GM21526 (cell line): ENCODE data around the gene C1orf21.

Source experiments
- ATAC-seq: cut with Tn5 transposase; IDR thresholded peaks from one replicate; pipeline ENCODE4 v1.9.1; 2021; ENCODE audit warnings: moderate library complexity; ENCODE audit not compliant: unreplicated experiment, low FRiP score

The C1orf21 gene

GRCh38 chr1:184617433-184618029, 230.7 kb downstream of the C1orf21 start:
- ATAC-seq: no peak

- ATAC-seq: no peak
These were observed 232.0 kb downstream of the C1orf21 start for GRCh38 chr1:184618851-184619250.

DNA sequence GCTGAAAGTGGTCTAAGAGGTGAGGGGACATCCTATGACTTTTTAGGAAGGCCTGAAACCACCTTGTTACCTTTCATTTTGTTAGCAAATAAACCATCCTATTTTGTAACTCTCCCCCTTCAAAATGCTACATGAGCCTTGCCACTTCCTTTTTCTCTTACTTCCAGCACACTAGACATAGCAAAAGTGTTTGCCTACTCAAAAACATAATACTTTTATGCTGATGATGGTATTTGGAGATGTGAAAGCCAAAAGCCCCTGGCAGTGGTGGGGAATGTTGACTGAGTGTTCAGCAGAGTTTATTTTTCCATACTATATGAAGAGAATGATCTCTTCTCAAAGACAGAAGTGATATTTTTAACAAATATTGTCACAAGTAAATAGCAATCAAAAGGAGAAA, 233.6 kb downstream of the C1orf21 start:
- no peak for ATAC-seq

- no peak for ATAC-seq
These were observed 234.4 kb downstream of the C1orf21 start for GRCh38 chr1:184621260-184621659.

DNA sequence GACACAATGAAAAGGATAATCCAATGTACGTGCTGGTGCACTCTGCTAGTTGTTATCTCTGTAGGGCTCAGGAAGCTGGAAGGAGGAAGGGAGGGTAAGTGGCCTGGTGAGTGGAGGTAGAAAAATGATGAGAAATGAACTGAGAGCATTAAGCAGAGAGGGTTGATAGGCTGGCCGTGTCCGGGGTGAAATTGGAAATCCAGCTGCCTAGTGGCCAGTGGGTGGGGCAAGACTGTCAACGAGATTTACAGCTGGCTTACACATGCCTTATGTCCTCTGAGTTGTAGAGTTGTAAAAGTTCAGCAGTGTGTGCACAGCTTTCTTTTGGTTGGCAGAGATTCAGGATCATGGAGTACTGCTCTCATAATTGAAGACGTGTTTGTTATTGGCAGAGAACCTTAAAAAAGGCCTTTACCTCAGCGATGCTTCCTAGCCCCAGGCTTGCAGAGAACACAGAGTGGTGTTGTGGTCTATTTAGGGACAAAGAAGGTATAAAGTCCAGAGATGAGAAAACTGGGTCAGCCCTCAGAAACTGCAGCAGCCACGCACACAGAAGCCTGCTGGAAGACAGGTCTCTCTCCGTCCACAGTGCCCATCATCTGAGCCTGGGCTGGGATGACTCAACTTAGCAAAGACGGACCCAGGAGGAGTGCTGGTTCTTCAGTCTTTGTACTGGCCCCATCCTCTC, 235.5 kb downstream of the C1orf21 start:
- ATAC-seq: no peak

- no peak for ATAC-seq
These were observed 236.6 kb downstream of the C1orf21 start for GRCh38 chr1:184623404-184623803.

DNA sequence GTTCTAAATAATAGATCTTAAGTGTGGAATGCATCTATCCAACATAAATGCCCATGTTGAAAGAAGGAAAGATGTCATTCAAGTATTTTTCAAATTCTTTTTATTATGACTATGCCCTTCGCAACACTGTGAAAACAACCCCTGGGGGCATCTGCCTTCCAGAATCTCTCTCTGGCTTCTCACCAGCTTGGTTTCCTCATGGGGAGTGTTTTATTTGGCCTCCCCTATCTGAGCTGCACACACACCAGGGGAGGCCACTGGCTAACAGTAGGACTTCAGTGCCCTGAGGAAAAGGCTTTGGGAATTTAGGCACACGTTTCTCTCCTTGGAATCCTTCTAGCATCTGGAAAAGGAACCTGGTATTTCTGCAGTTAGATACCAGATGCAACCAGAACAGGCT, 237.2 kb downstream of the C1orf21 start:
- no peak for ATAC-seq

- no peak for ATAC-seq
These were observed 237.8 kb downstream of the C1orf21 start for GRCh38 chr1:184624626-184625025.

DNA sequence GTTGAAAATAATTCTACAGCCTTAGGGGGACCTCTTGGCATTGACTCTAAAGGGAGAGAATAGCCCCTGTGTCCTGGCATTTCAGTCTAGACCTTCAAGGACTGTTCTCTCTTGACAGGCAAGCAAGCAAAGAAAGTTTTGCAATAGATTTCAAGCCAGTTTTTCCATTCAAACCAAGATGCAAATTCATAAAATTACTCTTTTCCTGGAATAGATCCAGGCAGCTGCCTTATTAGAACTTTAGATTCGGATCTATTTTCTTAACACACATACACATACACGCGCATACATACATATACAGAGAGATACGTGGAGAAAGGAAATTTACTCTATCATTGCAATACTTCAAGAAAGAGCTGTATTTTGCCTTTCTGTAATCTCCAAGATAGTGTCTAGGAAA, 238.4 kb downstream of the C1orf21 start:
- no peak for ATAC-seq

DNA sequence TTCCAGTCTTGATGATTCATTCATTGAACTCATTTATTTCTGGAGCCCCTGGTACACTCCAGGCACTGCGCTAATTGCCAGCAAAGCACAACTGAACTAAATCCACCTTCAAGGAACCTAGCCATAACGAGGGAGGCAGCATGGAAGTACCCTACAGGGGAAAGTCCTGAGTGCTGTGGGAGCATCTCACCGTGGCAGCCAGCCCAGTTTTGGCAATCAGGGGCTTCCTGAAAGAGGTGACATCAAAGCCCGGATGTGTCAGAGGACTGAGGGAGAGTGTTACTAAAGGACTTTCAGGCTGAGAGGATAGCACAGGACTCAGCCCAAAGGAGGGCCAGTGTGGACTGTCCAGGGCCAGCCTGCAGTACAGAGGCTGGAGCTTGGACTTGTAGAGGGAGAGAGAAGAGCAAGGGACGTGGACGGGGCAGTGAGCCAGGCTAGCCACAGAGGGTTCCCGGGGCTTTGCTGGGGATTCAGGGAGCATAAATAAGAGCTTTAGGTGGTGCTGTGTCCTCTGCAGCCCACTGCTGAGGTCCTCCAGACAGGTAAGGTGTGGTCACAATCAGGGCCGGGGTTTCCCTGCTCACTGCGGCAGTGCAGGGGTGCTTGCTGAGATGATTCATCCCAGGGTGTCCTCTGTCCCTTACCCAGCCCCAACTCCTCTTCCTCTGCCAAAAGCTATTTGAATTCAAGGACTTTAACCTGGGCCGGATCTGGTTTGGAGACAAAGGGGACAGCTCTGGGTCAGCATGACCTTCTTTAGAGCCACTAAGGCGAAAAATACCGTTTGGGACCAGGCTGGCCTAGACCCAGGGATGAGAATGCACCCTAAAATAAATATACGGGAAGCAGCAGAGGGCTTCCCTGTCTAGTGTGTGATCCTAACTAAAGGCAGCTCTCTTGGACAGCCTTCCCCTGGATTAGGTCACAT, 239.5 kb downstream of the C1orf21 start:
- ATAC-seq: no peak

- ATAC-seq: no peak
These were observed 240.1 kb downstream of the C1orf21 start for GRCh38 chr1:184627007-184627341.

GRCh38 chr1:184629266-184629665, 242.4 kb downstream of the C1orf21 start:
- ATAC-seq: no peak

GRCh38 chr1:184630679-184631060, 243.8 kb downstream of the C1orf21 start:
- ATAC-seq: no peak

DNA sequence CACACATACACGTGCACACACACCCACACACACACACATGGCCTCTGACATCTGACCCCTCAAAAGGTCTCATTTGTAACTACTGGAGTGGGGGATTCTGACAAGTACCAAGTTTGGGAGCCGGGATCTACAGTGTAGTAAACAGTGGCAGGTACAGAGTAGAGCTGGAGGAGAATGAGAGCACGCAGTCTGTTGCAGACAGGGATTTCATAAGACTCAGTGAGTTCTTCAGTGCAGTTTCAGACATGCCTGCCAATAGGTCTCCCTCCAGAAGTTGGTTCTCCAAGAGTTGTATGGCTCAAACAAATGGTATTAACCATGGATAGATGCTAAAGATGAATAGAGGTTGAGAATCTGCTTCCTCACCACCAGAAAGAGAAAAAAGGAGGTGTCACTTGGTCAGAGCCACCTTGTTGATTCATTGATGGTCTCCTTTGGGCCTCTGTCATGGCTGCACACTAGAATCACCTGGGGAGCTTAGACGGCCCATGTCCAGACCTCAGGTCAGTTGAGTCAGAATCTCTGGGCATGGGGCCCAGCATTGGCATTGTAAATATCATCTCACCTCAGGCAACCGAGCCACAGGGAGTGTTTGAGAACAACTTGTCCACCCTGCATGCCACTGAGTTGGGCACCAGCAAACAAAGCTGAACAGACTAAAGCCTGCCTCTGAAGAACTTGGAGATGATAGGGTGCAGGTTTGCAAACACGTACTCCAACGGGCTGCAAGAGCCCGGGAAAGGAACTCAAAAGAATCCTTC, 245.8 kb downstream of the C1orf21 start:
- no peak for ATAC-seq

- no peak for ATAC-seq
These were observed 247.0 kb downstream of the C1orf21 start for GRCh38 chr1:184633785-184634184.

DNA sequence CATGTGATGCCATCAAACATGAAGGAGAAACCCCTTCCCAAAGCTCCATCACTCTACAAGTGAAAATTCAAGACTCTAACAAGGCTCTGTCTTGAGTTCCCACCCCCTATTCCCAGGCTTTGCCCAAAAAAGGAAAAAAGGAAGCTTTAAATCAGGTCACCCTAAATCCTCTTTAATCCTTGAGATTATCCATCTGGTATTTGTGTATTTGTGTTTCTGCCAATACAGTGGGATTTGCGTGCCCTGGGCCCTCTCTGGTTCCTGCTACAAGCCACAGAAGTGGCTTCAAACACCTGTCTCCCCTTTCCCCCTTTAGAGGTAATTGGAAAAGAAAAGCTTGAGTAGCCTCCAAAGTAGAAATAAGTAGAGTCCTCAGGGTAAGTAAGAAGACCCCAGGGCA, 247.5 kb downstream of the C1orf21 start:
- no peak for ATAC-seq

DNA sequence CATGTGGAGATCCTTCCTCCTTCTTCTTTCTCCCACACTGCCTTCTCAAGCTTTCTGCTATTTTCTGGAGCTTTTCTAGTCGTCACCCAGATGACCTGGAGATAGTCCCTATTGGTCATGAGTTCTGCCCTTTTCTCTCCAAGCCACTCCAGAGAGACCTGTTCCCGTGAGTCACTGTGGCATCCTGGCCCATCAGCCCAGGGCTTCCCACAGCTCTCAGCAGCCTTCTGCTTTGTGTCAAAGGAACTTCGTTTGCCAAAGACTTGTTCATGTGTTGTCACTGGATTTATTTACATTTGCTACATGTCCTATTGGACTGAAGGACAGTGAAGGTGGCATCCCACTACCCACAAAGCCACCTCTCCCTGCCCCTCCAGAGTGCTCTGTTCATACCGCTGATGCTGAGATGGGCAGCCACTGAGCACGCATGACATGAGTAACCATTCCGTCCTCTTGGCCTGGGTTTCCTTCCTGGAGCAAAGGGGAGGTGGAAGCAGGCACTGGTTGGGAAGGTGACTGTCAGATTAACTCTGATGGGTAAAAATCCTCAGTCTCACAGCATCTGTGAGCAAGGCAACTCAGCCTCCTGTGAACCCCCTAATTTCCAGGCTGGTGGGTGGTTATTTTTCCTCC, 248.6 kb downstream of the C1orf21 start:
- ATAC-seq: no peak

GRCh38 chr1:184635980-184636431, 249.2 kb downstream of the C1orf21 start:
- ATAC-seq: no peak

- ATAC-seq: no peak
These were observed 250.9 kb downstream of the C1orf21 start for GRCh38 chr1:184637664-184638240.

- no peak for ATAC-seq
These were observed 252.4 kb downstream of the C1orf21 start for GRCh38 chr1:184639205-184639604.
